Measurements from ENCODE around the gene ZBTB7B. TPM values are rescaled to one million over a fixed set of nuclear protein-coding genes. Genes with fewer than 3 reads are reported as not detected.
A peak's percentile ranks its signal among the peaks of the same experiment; 100 is the strongest.

ZBTB7B gene
- total RNA-seq, 1 donor from 2014 or later: 80.4 TPM

DNA sequence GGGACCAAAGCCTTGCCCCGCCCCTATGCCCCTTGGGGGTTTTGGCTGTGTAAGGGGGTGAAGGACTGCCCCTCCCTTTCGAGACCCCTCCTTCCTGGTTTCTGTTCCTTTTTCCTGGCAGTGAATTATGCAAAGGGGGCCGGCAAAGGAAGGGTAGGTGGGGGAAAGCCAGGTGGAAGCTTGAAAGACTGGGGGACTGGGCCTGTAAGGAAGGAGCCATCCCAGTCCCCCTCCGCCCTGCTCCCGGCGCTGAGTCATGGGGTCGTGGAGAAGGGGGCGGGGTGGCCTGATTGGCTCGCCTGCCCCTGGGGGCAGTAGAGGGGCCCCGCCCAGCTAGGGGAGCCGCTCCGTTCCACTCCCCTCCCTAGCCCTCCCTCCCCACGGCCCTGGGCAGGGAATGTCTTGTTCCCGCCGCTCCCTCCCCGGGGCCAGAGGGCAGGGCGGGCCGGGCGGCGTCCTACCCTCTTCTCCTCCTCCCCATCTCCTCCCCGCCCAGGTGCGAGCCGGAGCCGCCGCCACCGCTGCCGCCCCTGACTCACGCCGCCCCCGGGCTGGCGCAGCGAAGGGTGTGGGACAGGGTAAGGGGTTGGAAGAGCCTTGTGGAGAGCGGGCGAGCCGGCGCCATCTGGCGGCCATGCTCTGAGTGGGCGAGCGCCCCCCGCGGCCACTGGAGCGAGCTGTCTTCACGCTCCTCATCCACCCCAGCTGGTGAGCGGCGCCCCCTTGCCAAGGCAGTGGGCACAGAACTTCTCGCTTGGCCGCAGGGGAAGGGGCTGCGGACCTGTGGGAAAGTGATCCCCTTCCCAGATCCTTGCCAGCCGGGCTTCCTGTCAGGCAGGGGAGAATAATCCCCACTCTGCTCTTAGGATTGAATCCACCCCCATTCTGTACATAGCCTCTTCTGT, 14.7 kb downstream of the ZBTB7B start:
- intact Hi-C loops (cut with DNase I): no loop called here
- Histone ChIP-seq H3K27me3 (no peaks in the 10 kb centered on the region), H3K9me3 (no peaks in the 10 kb centered on the region), H3K36me3 (peaks cover 28% of the 10 kb centered on the region), H3K4me3 (peak overlapping the region; percentile 47), H3K27ac (peak overlapping the region; percentile 76), H3K4me1 (peaks cover 41% of the 10 kb centered on the region)
- TF ChIP-seq, protein P1, sequence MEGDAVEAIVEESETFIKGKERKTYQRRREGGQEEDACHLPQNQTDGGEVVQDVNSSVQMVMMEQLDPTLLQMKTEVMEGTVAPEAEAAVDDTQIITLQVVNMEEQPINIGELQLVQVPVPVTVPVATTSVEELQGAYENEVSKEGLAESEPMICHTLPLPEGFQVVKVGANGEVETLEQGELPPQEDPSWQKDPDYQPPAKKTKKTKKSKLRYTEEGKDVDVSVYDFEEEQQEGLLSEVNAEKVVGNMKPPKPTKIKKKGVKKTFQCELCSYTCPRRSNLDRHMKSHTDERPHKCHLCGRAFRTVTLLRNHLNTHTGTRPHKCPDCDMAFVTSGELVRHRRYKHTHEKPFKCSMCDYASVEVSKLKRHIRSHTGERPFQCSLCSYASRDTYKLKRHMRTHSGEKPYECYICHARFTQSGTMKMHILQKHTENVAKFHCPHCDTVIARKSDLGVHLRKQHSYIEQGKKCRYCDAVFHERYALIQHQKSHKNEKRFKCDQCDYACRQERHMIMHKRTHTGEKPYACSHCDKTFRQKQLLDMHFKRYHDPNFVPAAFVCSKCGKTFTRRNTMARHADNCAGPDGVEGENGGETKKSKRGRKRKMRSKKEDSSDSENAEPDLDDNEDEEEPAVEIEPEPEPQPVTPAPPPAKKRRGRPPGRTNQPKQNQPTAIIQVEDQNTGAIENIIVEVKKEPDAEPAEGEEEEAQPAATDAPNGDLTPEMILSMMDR (IDR thresholded peaks at IDR 0.05): peak; percentile 98
- ATAC-seq (peak; percentile 94), DNase-seq (peak; percentile 96)

DNA sequence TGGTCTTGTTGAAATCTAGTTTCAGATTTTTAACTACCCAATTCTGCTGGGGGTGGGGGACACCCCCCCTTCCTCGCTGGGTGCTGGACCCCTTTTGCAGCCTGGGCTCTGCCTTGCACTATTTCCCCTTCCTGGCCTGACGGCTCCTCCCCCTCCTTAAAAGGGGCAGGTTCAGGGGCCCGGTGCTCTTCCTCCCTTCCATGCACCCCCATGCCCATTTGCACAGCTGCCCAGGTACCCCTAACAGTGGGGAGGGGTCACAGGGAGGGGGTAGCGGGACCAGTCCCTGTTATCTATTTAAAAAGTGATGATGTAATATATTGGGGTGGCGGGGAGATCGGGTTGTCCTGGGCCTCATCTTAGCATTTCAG, 15.3 kb downstream of the ZBTB7B start:
- H3K36me3 ChIP-seq: peaks cover 28% of the 10 kb centered on the region
- DNase-seq (no peak), ATAC-seq (no peak)
- peaks cover 34% of the 10 kb centered on the region for H3K4me1 ChIP-seq
- H3K4me3 ChIP-seq: peak overlapping the region; percentile 47
- TF ChIP-seq, protein P1 (IDR thresholded peaks at IDR 0.05): no peak
- H3K9me3 ChIP-seq: no peaks in the 10 kb centered on the region
- H3K27ac ChIP-seq: peak overlapping the region; percentile 76
- H3K27me3 ChIP-seq: no peaks in the 10 kb centered on the region
- intact Hi-C loops (cut with DNase I): no loop called here

DNA sequence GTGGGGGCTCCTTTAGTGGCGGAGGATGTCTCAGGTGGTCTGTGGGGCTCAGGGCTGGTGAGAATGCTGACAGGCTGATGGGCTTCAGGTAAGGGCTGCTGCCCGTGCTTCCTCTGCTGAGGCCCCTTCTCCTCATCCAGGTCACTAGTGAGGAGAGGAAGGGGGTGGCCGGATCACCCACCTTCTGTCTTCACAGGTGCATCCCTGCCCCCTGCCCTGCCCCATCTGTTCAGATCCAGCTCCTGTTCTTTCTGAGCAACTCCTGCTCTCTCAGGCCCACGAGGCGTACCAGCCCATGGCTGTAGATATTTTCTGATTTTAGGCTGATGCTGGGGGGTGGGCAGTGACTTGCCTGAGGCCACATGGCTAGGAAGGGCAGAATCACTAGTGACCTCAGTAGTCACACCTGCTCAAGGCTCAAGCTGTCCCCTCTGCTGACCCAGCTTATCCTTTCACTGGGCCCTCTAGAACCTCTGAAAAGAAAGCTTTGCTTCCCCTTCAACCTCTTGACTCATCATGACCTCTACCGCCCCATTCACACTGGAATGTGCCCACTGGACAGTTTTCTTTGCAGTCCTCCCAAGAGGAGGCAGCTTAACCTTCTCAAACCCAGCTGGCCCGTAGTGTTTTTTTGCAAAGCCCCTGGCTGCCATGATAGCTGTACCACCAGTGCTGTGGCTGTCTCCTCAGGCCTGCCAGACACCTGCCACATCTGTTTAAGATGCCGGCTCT, 16.2 kb downstream of the ZBTB7B start:
- Histone ChIP-seq H3K9me3 (no peaks in the 10 kb centered on the region), H3K4me1 (peaks cover 29% of the 10 kb centered on the region), H3K27ac (no peak overlapping the region), H3K36me3 (peaks cover 28% of the 10 kb centered on the region), H3K27me3 (no peaks in the 10 kb centered on the region), H3K4me3 (no peak overlapping the region)
- TF ChIP-seq, protein P1 (IDR thresholded peaks at IDR 0.05): no peak
- DNase-seq: no peak
- ATAC-seq: no peak
- intact Hi-C loops (cut with DNase I): no loop called here

GRCh38 chr1:155019377-155020245, 17.0 kb downstream of the ZBTB7B start:
- intact Hi-C loops (cut with DNase I): no loop called here
- Histone ChIP-seq H3K4me3 (no peak overlapping the region), H3K4me1 (peaks cover 29% of the 10 kb centered on the region), H3K9me3 (no peaks in the 10 kb centered on the region), H3K36me3 (peaks cover 21% of the 10 kb centered on the region), H3K27me3 (no peaks in the 10 kb centered on the region), H3K27ac (no peak overlapping the region)
- no peak for ATAC-seq
- TF ChIP-seq, protein P1 (IDR thresholded peaks at IDR 0.05): no peak
- no peak for DNase-seq

GRCh38 chr1:155022136-155022926, 19.7 kb downstream of the ZBTB7B start:
- Histone ChIP-seq H3K27ac (no peak overlapping the region), H3K4me3 (no peak overlapping the region), H3K27me3 (no peaks in the 10 kb centered on the region), H3K4me1 (peaks cover 18% of the 10 kb centered on the region), H3K9me3 (no peaks in the 10 kb centered on the region), H3K36me3 (no peaks in the 10 kb centered on the region)
- no peak for ATAC-seq
- TF ChIP-seq, protein P1 (IDR thresholded peaks at IDR 0.05): no peak
- intact Hi-C loops (cut with DNase I): no loop called here
- no peak for DNase-seq
